ENCODE results near the gene HELLS. TPM values are rescaled to one million over a fixed set of nuclear protein-coding genes. Genes with fewer than 3 reads are reported as not detected.
A peak's percentile ranks its signal among the peaks of the same experiment; 100 is the strongest.

Gene HELLS
- total and polyA plus RNA-seq, 10 of the 15 experiments (the other 5 are each of a cell fraction or from before 2014, with no cell fraction given), result 33.9 to 159 (median 123) TPM

GRCh38 chr10:94500063-94500462 is 45.5 kb upstream of the HELLS start:
- Histone ChIP-seq H3K4me2 (ENCODE audit: control insufficient read depth, insufficient read depth) (no peak overlapping the region), H3K9me3 (replicated peaks; ENCODE audit: control insufficient read depth, insufficient read depth, low read length) (no peaks in the 10 kb centered on the region), H3K27ac (ENCODE audit: control insufficient read depth, insufficient read depth) (no peak overlapping the region), H2AFZ (ENCODE audit: control insufficient read depth, low read depth, low read length) (no peak overlapping the region), H3K9ac (ENCODE audit: control insufficient read depth, insufficient read depth, low read length) (no peak overlapping the region), H3K79me2 (ENCODE audit: control insufficient read depth, insufficient read depth, low read length) (no peaks in the 10 kb centered on the region), H3K27me3 (replicated peaks in 1 of 2; ENCODE audit: control insufficient read depth in 2 of 2, insufficient read depth in 2 of 2, low read length in 1 of 2) (no peaks in the 10 kb centered on the region), H3K36me3 (ENCODE audit: control insufficient read depth in 2 of 2, insufficient read depth in 2 of 2, low read length in 1 of 2) (no peaks in the 10 kb centered on the region), H3K4me3 (no peak overlapping the region), H3K4me1 (ENCODE audit: control insufficient read depth, insufficient read depth, low read length) (peaks cover 6% of the 10 kb centered on the region), H4K20me1 (ENCODE audit: control insufficient read depth, insufficient read depth) (no peaks in the 10 kb centered on the region)
- whole genome bisulfite sequencing (ENCODE audit: insufficient coverage, insufficient replicate concordance, low lambda C conversion rate, missing lambda C conversion rate), result 93% methylated on average over 5 of the region's 5 CpGs
- CTCF ChIA-PET, result no interaction called here
- SMC1A ChIA-PET (ENCODE audit: uncharacterized antibody, unreplicated experiment), result no interaction called here
- RAD21 ChIA-PET (ENCODE audit: unreplicated experiment), result no interaction called here
- intact Hi-C loops (cut with micrococcal nuclease; ENCODE audit: unreplicated experiment) (no loop called here), in situ Hi-C loops (cut with MboI) (no loop called here)
- TSS peak; percentile 26 for BruUV-seq (replicated peaks)
- no peak for TF ChIP-seq SUZ12 (IDR thresholded peaks at IDR 0.05; ENCODE audit: unreplicated experiment)
- peak in 2 of 3 experiments; percentile 7 to 20; a peak in 1 of 6 replicates for TF ChIP-seq CTCF (IDR thresholded peaks at IDR 0.05 in 2 of 3, conservative IDR thresholded peaks at IDR 0.05 in 1 of 3; ENCODE audit: control insufficient read depth in 2 of 3, extremely low read depth in 1 of 3, insufficient read depth in 1 of 3, low read depth in 3 of 3, low read length in 3 of 3)
- TF ChIP-seq TCF3 (IDR thresholded peaks at IDR 0.05; ENCODE audit: borderline replicate concordance, insufficient read depth, low read depth, low read length), result no peak
- TF ChIP-seq RAD21 (IDR thresholded peaks at IDR 0.05; ENCODE audit: insufficient read depth, low read depth, low read length), result 0 out of 2 replicates have a peak, but pooled peaks have one; percentile 18
- DNase-seq (ENCODE audit: low read depth, low spot score) (no peak), ATAC-seq (no peak), FAIRE-seq (no peak)
- POLR2A ChIA-PET, result no interaction called here

Data from GM12878 (cell line).